ENCODE results near the gene GDPD3.
A peak's percentile ranks its signal among the peaks of the same experiment; 100 is the strongest.

GRCh38 chr16:30075503-30076275 lies 37.6 kb downstream of the GDPD3 start, which contains the start of gene PPP4C:
- TF ChIP-seq POLR2A (IDR thresholded peaks at IDR 0.05; ENCODE audit: low read depth, low read length) (peak; percentile 84), POLR2AphosphoS5 (IDR thresholded peaks at IDR 0.05; ENCODE audit: low read depth, low read length) (peak; percentile 84), TAF1 (IDR thresholded peaks at IDR 0.05; ENCODE audit: borderline replicate concordance, low read depth, low read length) (peak; percentile 72; the same call in 1 of the 2 replicates)

All from GM12892 (cell line).